Measurements from ENCODE around the gene ALKBH4.

DNA sequence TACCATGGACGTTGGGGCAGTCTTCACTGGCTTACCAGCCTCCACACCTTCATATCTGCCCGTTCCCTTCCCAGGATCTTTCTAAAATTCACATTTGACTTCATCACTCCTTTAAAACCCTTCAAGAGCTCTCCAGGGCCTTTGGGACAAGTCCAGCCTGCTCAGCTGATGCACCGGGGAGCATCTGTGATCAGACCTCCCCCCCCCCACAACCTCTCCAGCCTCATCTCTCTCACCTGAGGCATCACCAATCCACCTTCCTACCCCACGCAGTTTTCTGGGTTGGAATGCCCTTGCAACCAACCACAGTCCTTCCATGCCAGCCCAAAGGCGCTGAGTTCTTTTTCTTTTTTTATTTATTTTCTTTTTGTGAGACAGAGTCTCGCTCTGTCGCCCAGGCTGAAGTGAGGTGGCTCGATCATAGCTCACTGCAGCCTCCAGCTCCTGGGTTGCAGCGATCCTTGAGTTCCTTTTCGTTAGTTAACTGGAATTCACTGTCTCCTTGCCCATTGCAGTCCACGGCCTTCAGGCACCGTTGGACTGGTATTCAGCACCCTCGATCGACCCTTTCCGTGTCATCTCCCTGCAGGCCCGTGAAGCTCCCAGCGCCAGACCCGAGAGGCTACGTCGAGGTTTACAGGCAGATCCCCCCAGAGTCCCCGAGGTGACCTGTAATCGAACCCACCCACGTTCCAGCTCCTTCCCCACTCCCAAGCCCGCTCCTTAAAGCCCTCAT lies 654 bp downstream of the ALKBH4 start:
- no peak for TF ChIP-seq POLR2AphosphoS5 (IDR thresholded peaks at IDR 0.05)
- no peak for TF ChIP-seq POLR2A (IDR thresholded peaks at IDR 0.05)

Data from suprapubic skin (tissue), 4 donors.